ENCODE measurements around the gene PBXIP1. TPM values are rescaled to one million over a fixed set of nuclear protein-coding genes. Genes with fewer than 3 reads are reported as not detected.
"Not testable (repeated sequence)": the region's sequence is repeated elsewhere in the genome, so short reads cannot be mapped to it uniquely, and the experiment has no call there.

Gene PBXIP1
- total and polyA plus RNA-seq, 2 of the 13 experiments (the other 11 are each of a cell fraction or from before 2014, with no cell fraction given): 16.3 to 31.9 TPM

DNA sequence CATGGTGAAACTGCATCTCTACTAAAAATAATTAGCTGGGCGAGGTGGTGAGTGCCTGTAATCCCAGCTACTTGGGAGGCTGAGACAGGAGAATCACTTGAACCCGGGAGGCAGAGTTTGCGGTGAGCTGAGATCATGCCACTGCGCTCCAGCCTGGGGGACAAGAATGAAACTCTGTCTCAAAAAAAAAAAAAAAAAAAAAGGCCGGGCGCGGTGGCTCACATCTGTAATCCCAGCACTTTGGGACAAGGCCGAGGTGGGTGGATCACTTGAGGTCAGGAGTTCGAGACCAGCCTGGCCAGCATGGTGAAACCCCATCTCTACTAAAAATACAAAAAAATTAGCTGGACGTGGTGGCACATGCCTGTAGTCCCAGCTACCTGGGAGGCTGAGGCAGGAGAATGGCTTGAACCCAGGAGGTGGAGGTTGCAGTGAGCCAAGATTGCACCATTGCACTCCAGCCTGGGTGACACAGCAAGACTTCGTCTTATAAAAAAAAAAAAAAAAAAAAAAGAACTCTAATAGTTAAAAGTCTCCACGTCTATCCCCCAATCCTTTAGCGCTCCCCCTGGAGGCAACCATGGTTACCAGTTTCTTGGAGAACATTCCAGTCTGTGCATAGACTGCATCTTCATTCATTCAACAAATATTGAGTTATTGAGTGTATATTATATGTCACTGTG lies 39.5 kb upstream of the PBXIP1 start:
- in situ Hi-C loops (cut with HindIII; ENCODE audit: extremely low pct_ligation_motif_present, low pct_unique_long_range_greater_than_20kb): loop anchor here (5.0 kb wide), 1 partner anchor 33 kb away; the partner anchor contains the start of gene PYGO2
- not testable (repeated sequence) for H3K79me2 ChIP-seq (ENCODE audit: insufficient read depth, low read length); H2AFZ ChIP-seq (ENCODE audit: low read length); H3K4me3 ChIP-seq (replicated peaks in 1 of 3; ENCODE audit: insufficient read depth in 1 of 3, low read depth in 2 of 3, low read length in 3 of 3); H4K20me1 ChIP-seq (ENCODE audit: insufficient read depth, low read length); BruUV-seq (replicated peaks); FAIRE-seq; H3K9me3 ChIP-seq (ENCODE audit: low read length); H3K27ac ChIP-seq (ENCODE audit: extremely low read length, insufficient read depth, low read length); ATAC-seq; H3K36me3 ChIP-seq (replicated peaks in 1 of 2; ENCODE audit: control insufficient read depth in 1 of 2, insufficient read depth in 2 of 2, low read length in 2 of 2); H3K4me2 ChIP-seq (ENCODE audit: low read depth, low read length); H3K9ac ChIP-seq (ENCODE audit: insufficient read depth, low read depth, low read length); H3K27me3 ChIP-seq (ENCODE audit: control insufficient read depth in 1 of 2, insufficient read depth in 2 of 2, low read length in 2 of 2)
- TF ChIP-seq SMC3 (IDR thresholded peaks at IDR 0.05; ENCODE audit: low read length): 0 out of 2 replicates have a peak, but pooled peaks have one; percentile 34
- TF ChIP-seq CTCF (CRISPR knock-in tag; IDR thresholded peaks at IDR 0.05): peak; percentile 49
- TF ChIP-seq STAG1 (CRISPR knock-in tag; IDR thresholded peaks at IDR 0.05): 0 out of 2 replicates have a peak, but pooled peaks have one; percentile 28
- TF ChIP-seq ZNF652 (CRISPR knock-in tag; IDR thresholded peaks at IDR 0.05; ENCODE audit: borderline replicate concordance, low read depth): peak; percentile 67; the same call in 1 of the 2 replicates
- TF ChIP-seq TEAD3 (CRISPR knock-in tag; optimal IDR thresholded peaks at IDR 0.05; ENCODE audit: borderline replicate concordance): peak; percentile 28
- TF ChIP-seq, protein P1, sequence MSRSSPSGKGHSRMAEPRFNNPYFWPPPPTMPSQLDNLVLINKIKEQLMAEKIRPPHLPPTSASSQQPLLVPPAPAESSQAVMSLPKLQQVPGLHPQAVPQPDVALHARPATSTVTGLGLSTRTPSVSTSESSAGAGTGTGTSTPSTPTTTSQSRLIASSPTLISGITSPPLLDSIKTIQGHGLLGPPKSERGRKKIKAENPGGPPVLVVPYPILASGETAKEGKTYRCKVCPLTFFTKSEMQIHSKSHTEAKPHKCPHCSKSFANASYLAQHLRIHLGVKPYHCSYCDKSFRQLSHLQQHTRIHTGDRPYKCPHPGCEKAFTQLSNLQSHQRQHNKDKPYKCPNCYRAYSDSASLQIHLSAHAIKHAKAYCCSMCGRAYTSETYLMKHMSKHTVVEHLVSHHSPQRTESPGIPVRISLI (CRISPR knock-in tag; IDR thresholded peaks at IDR 0.05; ENCODE audit: borderline replicate concordance): peak; percentile 52; the same call in 1 of the 2 replicates
- TF ChIP-seq SAP130 (CRISPR knock-in tag; IDR thresholded peaks at IDR 0.05; ENCODE audit: low read depth): 0 out of 2 replicates have a peak, but pooled peaks have one; percentile 15
- 0 out of 2 replicates have a peak, but pooled peaks have one; percentile 14 for TF ChIP-seq GATAD2A (CRISPR knock-in tag; IDR thresholded peaks at IDR 0.05)
- peak; percentile 57 for DNase-seq (ENCODE audit: low spot score)
- peaks cover 18% of the 10 kb centered on the region for H3K4me1 ChIP-seq (ENCODE audit: insufficient read depth, low read length)
- intact Hi-C loops (cut with micrococcal nuclease; ENCODE audit: unreplicated experiment): loop anchor here (5.0 kb wide), 1 partner anchor 67 kb away; the partner anchor contains the start of gene EFNA4
- ChIA-PET CTCF (ENCODE audit: low intra/inter-chr PET ratio, low total read pairs) (interaction anchor here (0.6 to 1.3 kb wide), 3 partner anchors 22 to 33 kb away, joined by 3 to 10 read pairs (median 4); partner anchors contain the start of gene PYGO2), POLR2A (interaction anchor here (1.5 to 4.2 kb wide), 3 partner anchors 22 to 34 kb away, joined by 4 to 34 read pairs (median 8); partner anchors contain the start of genes PYGO2 and SHC1)
- 63% methylated on average over 13 of the region's 13 CpGs for WGBS (ENCODE audit: low lambda C conversion rate)
